KOPT-K1 (cell line): ENCODE measurements around the gene PIK3R5.
"Not testable (repeated sequence)": the region's sequence is repeated elsewhere in the genome, so short reads cannot be mapped to it uniquely, and the experiment has no call there.

Source experiments
- H3K27ac ChIP-seq: fragments of 200-600 bp; sonication (generic); 2 replicates; pipeline ENCODE4 v1.5.1; 2016; ENCODE audit warnings: antibody characterized with exemption, mild to moderate bottlenecking, low read depth, low read length; ENCODE audit not compliant: poor library complexity, severe bottlenecking
- H3K36me3 ChIP-seq: fragments of 200-600 bp; sonication (generic); 2 replicates; pipeline ENCODE4 v1.5.1; 2017; ENCODE audit warnings: antibody characterized with exemption, mild to moderate bottlenecking, low read length, moderate library complexity; ENCODE audit not compliant: insufficient read depth
- H3K9me3 ChIP-seq: fragments of 200-600 bp; sonication (generic); 2 replicates; pipeline ENCODE4 v1.5.1; 2017; ENCODE audit warnings: antibody characterized with exemption, low read length, mild to moderate bottlenecking; ENCODE audit not compliant: insufficient read depth, poor library complexity, severe bottlenecking

Gene PIK3R5

GRCh38 chr17:8894202-8894671, 71.3 kb downstream of the PIK3R5 start:
- Histone ChIP-seq H3K27ac (no peak overlapping the region), H3K36me3 (peaks cover 59% of the 10 kb centered on the region), H3K9me3 (no peaks in the 10 kb centered on the region)

GRCh38 chr17:8893621-8894201, 71.8 kb downstream of the PIK3R5 start:
- no peak overlapping the region for H3K27ac ChIP-seq
- H3K9me3 ChIP-seq, result no peaks in the 10 kb centered on the region
- peaks cover 65% of the 10 kb centered on the region for H3K36me3 ChIP-seq

DNA sequence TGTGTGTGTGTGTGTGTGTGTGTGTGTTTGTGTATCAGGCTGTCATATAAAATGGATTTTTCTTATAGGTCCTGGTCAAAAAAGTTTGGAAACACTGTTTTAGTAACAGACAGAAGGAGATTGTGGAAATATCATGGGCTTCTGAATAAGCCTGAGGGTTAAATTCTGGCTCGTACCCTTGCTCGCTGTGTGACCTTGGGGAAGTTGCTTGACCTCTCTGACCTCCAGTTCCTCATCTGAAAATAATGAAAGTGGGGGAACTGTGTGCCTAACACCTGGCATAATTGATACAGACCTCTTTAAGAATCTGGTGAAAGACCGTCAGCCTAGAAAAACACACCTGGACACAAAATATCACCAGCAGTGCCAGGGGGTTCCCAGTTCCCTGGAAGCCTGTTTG, 72.4 kb downstream of the PIK3R5 start:
- no peaks in the 10 kb centered on the region for H3K9me3 ChIP-seq
- no peak overlapping the region for H3K27ac ChIP-seq
- peaks cover 68% of the 10 kb centered on the region for H3K36me3 ChIP-seq

DNA sequence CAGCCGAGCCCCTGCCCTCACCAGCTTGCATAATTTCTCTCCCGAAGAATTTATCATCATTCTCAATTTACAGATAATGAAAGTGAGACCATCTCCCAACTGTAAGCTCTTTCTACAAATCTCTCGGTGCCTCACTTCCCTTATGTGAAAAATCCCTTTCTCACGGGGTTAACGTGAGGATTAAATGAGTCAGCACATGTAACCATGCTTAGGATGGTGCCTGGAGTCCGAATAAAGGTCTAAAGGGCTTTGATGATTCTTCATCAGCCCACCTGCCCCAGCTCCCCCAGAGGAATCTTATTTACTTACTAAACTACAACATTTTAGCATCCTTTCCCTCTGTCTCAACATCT, 73.2 kb downstream of the PIK3R5 start:
- Histone ChIP-seq H3K9me3 (no peaks in the 10 kb centered on the region), H3K36me3 (peaks cover 66% of the 10 kb centered on the region), H3K27ac (no peak overlapping the region)

- Histone ChIP-seq H3K36me3 (peaks cover 72% of the 10 kb centered on the region), H3K27ac (no peak overlapping the region), H3K9me3 (no peaks in the 10 kb centered on the region)
Measured at GRCh38 chr17:8890671-8891070, 74.8 kb downstream of the PIK3R5 start.

DNA sequence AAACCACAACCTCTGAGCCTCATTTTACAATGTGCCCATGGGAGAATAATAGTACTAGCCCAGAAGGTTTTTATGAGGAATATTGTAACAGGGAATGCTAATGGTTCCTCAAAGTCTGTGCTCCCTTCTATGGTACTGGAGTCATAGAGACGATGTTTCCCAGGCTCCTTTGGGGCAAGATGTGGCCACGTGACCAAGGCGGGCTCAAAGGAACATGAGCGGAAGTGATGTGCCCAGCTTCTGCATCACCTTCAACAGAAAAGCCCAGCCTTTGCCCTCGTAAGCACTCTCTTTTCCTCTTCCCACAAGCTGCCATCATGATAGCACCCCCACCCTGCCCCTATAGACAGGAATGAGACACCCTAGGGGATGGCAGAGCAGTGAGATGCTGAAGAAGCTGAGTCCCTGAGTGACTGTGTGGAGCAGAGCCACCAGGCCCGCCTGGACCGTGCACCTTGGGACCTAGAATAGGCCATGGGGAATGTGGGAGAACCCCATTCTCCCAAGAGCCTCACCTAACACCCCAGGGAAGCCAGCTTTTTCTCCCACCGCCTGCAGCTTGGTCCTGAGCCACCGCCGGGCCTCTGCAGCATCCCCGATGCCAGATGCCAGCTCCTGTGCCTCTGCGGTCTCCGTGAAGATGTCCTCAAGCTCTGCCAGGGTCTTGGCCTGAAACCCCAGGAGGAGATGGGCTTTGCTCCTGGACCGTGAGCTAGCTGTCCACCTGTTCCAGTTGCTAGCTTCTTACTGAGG, 75.9 kb downstream of the PIK3R5 start:
- no peak overlapping the region for H3K27ac ChIP-seq
- peaks cover 74% of the 10 kb centered on the region for H3K36me3 ChIP-seq
- no peaks in the 10 kb centered on the region for H3K9me3 ChIP-seq

DNA sequence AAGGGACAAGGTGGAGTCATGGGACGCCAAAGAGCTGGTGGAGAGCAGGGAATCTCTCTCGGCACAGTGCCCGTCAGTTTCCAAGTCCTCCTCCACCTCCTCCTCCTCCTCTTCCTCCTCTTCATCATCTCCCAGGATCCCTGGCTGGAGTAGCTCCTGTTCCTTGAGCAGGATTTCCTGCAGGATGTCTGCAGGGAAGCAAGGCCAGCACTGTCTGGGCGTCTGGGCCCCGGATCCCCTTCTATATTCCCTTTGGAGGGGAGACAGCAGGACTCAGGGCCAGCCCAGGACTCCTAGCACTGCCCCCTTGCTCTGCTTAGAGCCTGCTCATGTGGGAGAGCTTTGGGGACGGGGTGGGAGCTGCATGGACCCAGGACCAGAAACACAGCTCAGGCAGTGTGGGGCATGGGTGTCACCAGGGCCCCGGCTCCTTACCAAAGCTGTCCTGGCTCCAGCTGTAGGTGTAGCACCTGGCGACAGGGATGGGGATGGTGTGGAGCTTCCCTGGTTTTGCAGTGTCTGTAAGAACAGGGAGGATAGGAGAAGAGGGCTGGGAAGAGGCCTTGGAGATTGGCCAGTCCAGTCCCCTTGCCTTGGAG, 76.7 kb downstream of the PIK3R5 start:
- Histone ChIP-seq H3K9me3 (no peaks in the 10 kb centered on the region), H3K36me3 (peaks cover 77% of the 10 kb centered on the region), H3K27ac (no peak overlapping the region)

- Histone ChIP-seq H3K36me3 (peaks cover 77% of the 10 kb centered on the region), H3K27ac (no peak overlapping the region), H3K9me3 (no peaks in the 10 kb centered on the region)
Measured at GRCh38 chr17:8887834-8888703, 77.4 kb downstream of the PIK3R5 start.

DNA sequence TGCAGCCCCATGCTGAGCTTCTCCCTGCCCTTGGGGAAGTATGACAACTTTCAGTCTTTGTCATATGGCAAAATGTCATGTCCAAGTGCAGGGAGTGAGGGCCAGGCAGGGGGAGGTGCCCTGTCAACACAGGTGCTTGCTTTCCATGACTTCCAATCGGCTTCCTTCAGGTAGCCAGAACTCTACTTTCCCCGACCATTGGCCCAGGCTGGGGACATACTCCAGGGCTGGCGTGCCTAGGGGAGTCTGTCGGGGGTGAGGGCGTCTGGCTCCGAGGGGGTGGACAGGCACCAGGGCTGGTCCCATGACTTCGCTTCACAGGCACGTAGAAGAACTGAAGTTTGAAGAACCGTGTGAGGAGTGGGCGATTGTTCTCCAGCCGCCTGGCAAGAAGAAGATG, 78.2 kb downstream of the PIK3R5 start:
- no peaks in the 10 kb centered on the region for H3K9me3 ChIP-seq
- H3K27ac ChIP-seq, result no peak overlapping the region
- peaks cover 77% of the 10 kb centered on the region for H3K36me3 ChIP-seq

DNA sequence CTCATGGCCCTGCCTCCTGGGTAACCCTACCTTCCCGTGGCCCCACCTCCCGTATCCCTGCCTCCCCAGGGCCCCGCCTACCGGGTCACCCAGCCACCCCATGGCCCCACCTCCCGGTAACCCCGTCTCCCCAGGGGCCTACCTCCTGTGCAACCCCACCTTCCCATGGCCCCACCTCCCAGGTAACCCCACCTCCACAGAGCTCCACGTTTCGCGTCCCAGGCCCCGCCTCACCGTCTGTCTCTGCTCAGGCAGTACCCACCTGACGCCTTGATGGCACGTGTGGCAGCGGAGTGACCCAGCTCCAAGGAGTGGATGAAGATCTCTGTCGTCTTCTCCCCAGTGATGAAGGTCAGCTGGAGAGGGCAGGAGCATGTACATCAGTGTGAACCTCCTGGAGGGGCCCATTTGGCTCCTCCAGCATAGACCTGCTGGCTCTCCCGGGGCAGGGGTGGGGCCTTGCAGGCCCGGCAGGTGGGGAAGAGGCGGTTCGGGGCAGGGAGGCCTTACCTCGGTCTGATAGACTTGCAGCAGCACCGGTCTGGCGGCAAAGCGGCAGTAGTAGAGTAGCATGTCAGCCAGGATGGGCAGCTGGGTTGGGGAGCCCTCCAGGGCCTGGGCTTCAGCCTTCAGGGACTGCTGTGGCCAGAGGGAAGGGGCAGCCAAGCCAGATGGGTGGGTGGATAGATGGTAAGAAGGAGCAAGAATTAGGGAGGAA, 79.4 kb downstream of the PIK3R5 start:
- peaks cover 87% of the 10 kb centered on the region for H3K36me3 ChIP-seq
- no peaks in the 10 kb centered on the region for H3K9me3 ChIP-seq
- no peak overlapping the region for H3K27ac ChIP-seq

DNA sequence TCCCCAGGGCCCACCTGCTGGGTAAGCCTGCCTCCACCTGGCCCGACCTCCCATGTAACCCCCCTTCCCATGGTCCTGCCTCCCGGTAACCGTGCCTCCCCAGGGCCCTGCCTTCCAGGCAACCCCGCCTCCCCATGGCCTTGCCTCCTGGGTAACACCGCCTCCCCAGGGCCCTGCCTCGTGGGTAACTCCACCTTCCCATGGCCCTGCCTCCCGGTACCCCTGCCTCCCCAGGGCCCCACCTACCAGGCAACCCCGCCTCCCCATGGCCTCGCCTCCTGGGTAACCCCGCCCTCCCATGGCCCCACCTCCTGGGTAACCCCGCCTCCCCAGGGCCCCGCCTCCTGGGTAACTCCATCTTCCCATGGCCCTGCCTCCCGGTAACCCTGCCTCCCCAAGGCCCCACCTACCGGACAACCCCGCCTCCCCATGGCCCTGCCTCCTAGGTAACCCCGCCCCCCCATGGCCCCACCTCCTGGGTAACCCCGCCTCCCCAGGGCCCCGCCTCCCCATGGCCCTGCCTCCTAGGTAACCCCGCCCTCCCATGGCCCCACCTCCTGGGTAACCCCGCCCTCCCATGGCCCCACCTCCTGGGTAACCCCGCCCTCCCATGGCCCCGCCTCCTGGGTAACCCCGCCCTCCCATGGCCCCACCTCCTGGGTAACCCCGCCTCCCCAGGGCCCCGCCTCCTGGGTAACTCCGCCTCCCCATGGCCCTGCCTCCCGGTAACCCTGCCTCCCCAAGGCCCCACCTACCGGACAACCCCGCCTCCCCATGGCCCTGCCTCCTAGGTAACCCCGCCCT, 80.1 kb downstream of the PIK3R5 start:
- H3K36me3 ChIP-seq, result peaks cover 89% of the 10 kb centered on the region
- H3K27ac ChIP-seq, H3K9me3 ChIP-seq: not testable (repeated sequence)

- H3K9me3 ChIP-seq, result no peaks in the 10 kb centered on the region
- H3K36me3 ChIP-seq, result peaks cover 89% of the 10 kb centered on the region
- H3K27ac ChIP-seq, result no peak overlapping the region
Measured at GRCh38 chr17:8884336-8884990, 81.0 kb downstream of the PIK3R5 start.

GRCh38 chr17:8883353-8883752, 82.2 kb downstream of the PIK3R5 start:
- Histone ChIP-seq H3K36me3 (peaks cover 87% of the 10 kb centered on the region), H3K27ac (no peak overlapping the region)

More at GRCh38 chr17:8883353-8883752, 82.2 kb downstream of the PIK3R5 start:
- H3K9me3 ChIP-seq, result no peaks in the 10 kb centered on the region
